HepG2 (cell line): ENCODE data around the gene EMC9. TPM values are rescaled to one million over a fixed set of nuclear protein-coding genes. Genes with fewer than 3 reads are reported as not detected.

ENCODE experiments used
- ARID3A ChIP-seq: IDR thresholded peaks from 2 replicates; pipeline ENCODE4 v1.6.1; 2012; ENCODE audit warnings: low read depth, low read length, improper control_type of control experiment
- CCDC6 ChIP-seq: sonication (generic); formaldehyde crosslinking; IDR thresholded peaks from 2 replicates; pipeline ENCODE4 v1.8.1; 2022; ENCODE audit warnings: mild to moderate bottlenecking, missing genetic modification reagents, moderate library complexity
- CENPX ChIP-seq: sonication (generic); formaldehyde crosslinking; IDR thresholded peaks from 2 replicates; pipeline ENCODE4 v1.9.0; 2021; ENCODE audit warnings: mild to moderate bottlenecking, missing genetic modification reagents, moderate library complexity
- DNMT3B ChIP-seq: conservative IDR thresholded peaks from 2 replicates; pipeline ENCODE4 v1.6.1; 2016; ENCODE audit warnings: missing biosample characterization, control low read depth
- E2F1 ChIP-seq: sonication (generic); formaldehyde crosslinking; IDR thresholded peaks from 2 replicates; pipeline ENCODE4 v1.5.0; 2020; ENCODE audit warnings: missing genetic modification reagents
- GPN1 ChIP-seq: sonication (generic); formaldehyde crosslinking; IDR thresholded peaks from 2 replicates; pipeline ENCODE4 v1.5.1; 2020; ENCODE audit warnings: missing genetic modification reagents, borderline replicate concordance
- KDM1A ChIP-seq: IDR thresholded peaks from 2 replicates; pipeline ENCODE4 v1.6.1; 2016; ENCODE audit warnings: missing compliant biosample characterization
- MBD4 ChIP-seq: IDR thresholded peaks from 2 replicates; pipeline ENCODE4 v1.6.1; 2012; ENCODE audit warnings: low read length, inconsistent platforms, borderline replicate concordance
- PHF8 ChIP-seq: sonication (generic); formaldehyde crosslinking; IDR thresholded peaks from 2 replicates; pipeline ENCODE4 v1.5.0; 2020; ENCODE audit warnings: missing genetic modification reagents
- RXRB ChIP-seq: IDR thresholded peaks from 2 replicates; pipeline ENCODE4 v1.6.1; 2016; ENCODE audit warnings: borderline replicate concordance, missing genetic modification reagents, missing compliant biosample characterization
- ZKSCAN5 ChIP-seq: sonication (generic); formaldehyde crosslinking; IDR thresholded peaks from 2 replicates; pipeline ENCODE4 v1.5.1; 2020; ENCODE audit warnings: mild to moderate bottlenecking, missing genetic modification reagents
- ZNF256 ChIP-seq: sonication (generic); formaldehyde crosslinking; conservative IDR thresholded peaks from 2 replicates; pipeline ENCODE4 v1.4.0; 2020; ENCODE audit warnings: missing genetic modification reagents
- polyA plus RNA-seq, 8 experiments: library from polyadenylated mRNA; depleted of rRNA in 3 of 8; stranded (reverse) in 7 of 8; unstranded in 1 of 8; fragments of >200 nt; fragmentation: Illumina TruSeq in 4 of 8; extraction: Trizol in 4 of 8; gene quantifications; 2 replicates each; pipeline versions ENCODE4 v1.2.1 to v1.2.3, GENCODE V29; 2011 to 2016; ENCODE audit warnings: low read depth in 4 of 8, missing spikeins in 1 of 8, mixed read lengths in 1 of 8; ENCODE audit not compliant: insufficient read depth in 1 of 8
- total RNA-seq, 5 experiments: library from RNA; depleted of rRNA; stranded (reverse); fragments of >200 nt; fragmentation: Illumina TruSeq; extraction: Trizol; gene quantifications; 2 replicates each; pipeline ENCODE4 v1.2.3, GENCODE V29; 2016; ENCODE audit warnings: low read depth in 1 of 5
- TF ChIP-seq, protein P1 (sequence below), 2 experiments: sonication (generic) in 1 of 2; formaldehyde crosslinking in 1 of 2; IDR thresholded peaks; 2 replicates each; pipeline versions ENCODE4 v1.4.0 to v1.6.1; 2018 to 2020; ENCODE audit warnings: missing genetic modification reagents in 2 of 2, borderline replicate concordance in 1 of 2, low read depth in 1 of 2, mild to moderate bottlenecking in 1 of 2, missing biosample characterization in 1 of 2
- TF ChIP-seq, protein P2 (sequence below): sonication (generic); formaldehyde crosslinking; IDR thresholded peaks from 2 replicates; pipeline ENCODE4 v1.4.0; 2020; ENCODE audit warnings: mild to moderate bottlenecking, low read depth, missing genetic modification reagents
- TF ChIP-seq, protein P3 (sequence below): sonication (generic); formaldehyde crosslinking; IDR thresholded peaks from 2 replicates; pipeline ENCODE4 v1.5.0; 2020; ENCODE audit warnings: missing genetic modification reagents

EMC9 gene
- total and polyA plus RNA-seq, 2 of the 13 experiments (the other 11 are each of a cell fraction or from before 2014, with no cell fraction given): 60.5 to 78.7 TPM

DNA sequence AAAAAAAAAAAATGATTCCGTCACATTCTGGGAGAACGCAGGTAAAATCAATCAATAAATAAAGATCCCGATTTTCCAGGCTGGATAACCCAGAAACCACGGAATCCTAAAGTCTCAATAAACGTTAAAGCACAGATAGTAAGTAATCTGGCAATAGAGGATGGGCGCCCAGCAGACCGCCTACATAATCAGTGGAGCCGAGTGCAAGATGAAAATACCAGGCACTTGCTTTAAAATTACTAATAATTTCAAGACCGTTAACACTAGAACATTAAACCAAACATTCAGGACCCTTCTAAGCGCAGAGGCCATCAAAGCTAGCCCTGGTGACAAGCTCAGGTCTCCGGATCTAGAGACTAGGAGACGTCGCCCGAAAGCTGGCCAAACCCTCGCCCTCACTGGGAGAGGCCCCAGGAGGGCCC lies 28.0 kb downstream of the EMC9 start (continued):
- peak; percentile 80 for TF ChIP-seq ZNF256 (CRISPR knock-in tag)
- no peak for TF ChIP-seq KDM1A (CRISPR knock-in tag)
- TF ChIP-seq CENPX (CRISPR knock-in tag): no peak
- TF ChIP-seq GPN1 (CRISPR knock-in tag): 0 out of 2 replicates have a peak, but pooled peaks have one; percentile 69
- TF ChIP-seq E2F1 (CRISPR knock-in tag): peak; percentile 71; the same call in 1 of the 2 replicates
- no peak for TF ChIP-seq RXRB
- TF ChIP-seq PHF8 (CRISPR knock-in tag): no peak
- TF ChIP-seq MBD4: no peak
- 0 out of 2 replicates have a peak, but pooled peaks have one; percentile 17 for TF ChIP-seq ZKSCAN5 (CRISPR knock-in tag)
- no peak for TF ChIP-seq CCDC6 (CRISPR knock-in tag)
- TF ChIP-seq, protein P1, sequence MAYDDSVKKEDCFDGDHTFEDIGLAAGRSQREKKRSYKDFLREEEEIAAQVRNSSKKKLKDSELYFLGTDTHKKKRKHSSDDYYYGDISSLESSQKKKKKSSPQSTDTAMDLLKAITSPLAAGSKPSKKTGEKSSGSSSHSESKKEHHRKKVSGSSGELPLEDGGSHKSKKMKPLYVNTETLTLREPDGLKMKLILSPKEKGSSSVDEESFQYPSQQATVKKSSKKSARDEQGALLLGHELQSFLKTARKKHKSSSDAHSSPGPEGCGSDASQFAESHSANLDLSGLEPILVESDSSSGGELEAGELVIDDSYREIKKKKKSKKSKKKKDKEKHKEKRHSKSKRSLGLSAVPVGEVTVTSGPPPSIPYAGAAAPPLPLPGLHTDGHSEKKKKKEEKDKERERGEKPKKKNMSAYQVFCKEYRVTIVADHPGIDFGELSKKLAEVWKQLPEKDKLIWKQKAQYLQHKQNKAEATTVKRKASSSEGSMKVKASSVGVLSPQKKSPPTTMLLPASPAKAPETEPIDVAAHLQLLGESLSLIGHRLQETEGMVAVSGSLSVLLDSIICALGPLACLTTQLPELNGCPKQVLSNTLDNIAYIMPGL (CRISPR knock-in tag; IDR thresholded peaks at IDR 0.05; ENCODE audit: borderline replicate concordance in 1 of 2, low read depth in 1 of 2): no peak
- TF ChIP-seq, protein P2, sequence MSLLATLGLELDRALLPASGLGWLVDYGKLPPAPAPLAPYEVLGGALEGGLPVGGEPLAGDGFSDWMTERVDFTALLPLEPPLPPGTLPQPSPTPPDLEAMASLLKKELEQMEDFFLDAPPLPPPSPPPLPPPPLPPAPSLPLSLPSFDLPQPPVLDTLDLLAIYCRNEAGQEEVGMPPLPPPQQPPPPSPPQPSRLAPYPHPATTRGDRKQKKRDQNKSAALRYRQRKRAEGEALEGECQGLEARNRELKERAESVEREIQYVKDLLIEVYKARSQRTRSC (CRISPR knock-in tag): no peak; the same call in 1 of the 2 replicates
- no peak for TF ChIP-seq ARID3A
- TF ChIP-seq, protein P3, sequence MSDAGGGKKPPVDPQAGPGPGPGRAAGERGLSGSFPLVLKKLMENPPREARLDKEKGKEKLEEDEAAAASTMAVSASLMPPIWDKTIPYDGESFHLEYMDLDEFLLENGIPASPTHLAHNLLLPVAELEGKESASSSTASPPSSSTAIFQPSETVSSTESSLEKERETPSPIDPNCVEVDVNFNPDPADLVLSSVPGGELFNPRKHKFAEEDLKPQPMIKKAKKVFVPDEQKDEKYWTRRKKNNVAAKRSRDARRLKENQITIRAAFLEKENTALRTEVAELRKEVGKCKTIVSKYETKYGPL (CRISPR knock-in tag): peak; percentile 91; the same call in 1 of the 2 replicates
- TF ChIP-seq DNMT3B (CRISPR knock-in tag): no peak
